PFSK-1 (cell line): Measurements from ENCODE around the gene PDE4B.

Experiments
- FOXP2 ChIP-seq: optimal IDR thresholded peaks from 2 replicates; pipeline ENCODE3; 2011; ENCODE audit warnings: borderline replicate concordance, control low read depth, inconsistent platforms; ENCODE audit not compliant: insufficient read depth; ENCODE audit errors: extremely low read length, extremely low read depth
- POLR2AphosphoS5 ChIP-seq: IDR thresholded peaks from 2 replicates; pipeline ENCODE4 v1.6.1; 2012; ENCODE audit warnings: low read depth, mild to moderate bottlenecking, control low read depth, low read length, moderate library complexity
- REST ChIP-seq, 2 experiments: IDR thresholded peaks; 2 replicates each; pipeline versions ENCODE4 v1.6.1 to v1.8.0; 2011 to 2012; ENCODE audit warnings: low read depth in 2 of 2, low read length in 2 of 2, control low read depth in 1 of 2, inconsistent platforms in 1 of 2, mild to moderate bottlenecking in 1 of 2, moderate library complexity in 1 of 2; ENCODE audit not compliant: insufficient read depth in 1 of 2
- SIN3A ChIP-seq: IDR thresholded peaks from 2 replicates; pipeline ENCODE4 v1.6.1; 2012; ENCODE audit warnings: mild to moderate bottlenecking, low read length, moderate library complexity, borderline replicate concordance; ENCODE audit not compliant: insufficient read depth
- TAF1 ChIP-seq: IDR thresholded peaks from 2 replicates; pipeline ENCODE4 v1.6.1; 2012; ENCODE audit warnings: low read length, control low read depth, borderline replicate concordance; ENCODE audit not compliant: insufficient read depth

Gene PDE4B

GRCh38 chr1:65963156-65963888 is 170.6 kb downstream of the PDE4B start:
- no peak for TF ChIP-seq TAF1
- no peak for TF ChIP-seq REST (IDR thresholded peaks at IDR 0.05; ENCODE audit: insufficient read depth in 1 of 2, low read depth in 2 of 2, low read length in 2 of 2)
- TF ChIP-seq FOXP2: no peak
- TF ChIP-seq SIN3A: no peak
- TF ChIP-seq POLR2AphosphoS5: no peak

- TF ChIP-seq REST (IDR thresholded peaks at IDR 0.05; ENCODE audit: insufficient read depth in 1 of 2, low read depth in 2 of 2, low read length in 2 of 2) (no peak), POLR2AphosphoS5 (no peak), SIN3A (no peak), TAF1 (no peak), FOXP2 (no peak)
Observed at GRCh38 chr1:65964123-65964522, 171.4 kb downstream of the PDE4B start.

GRCh38 chr1:65965112-65965996 is 172.7 kb downstream of the PDE4B start:
- TF ChIP-seq REST (IDR thresholded peaks at IDR 0.05; ENCODE audit: insufficient read depth in 1 of 2, low read depth in 2 of 2, low read length in 2 of 2): no peak
- no peak for TF ChIP-seq POLR2AphosphoS5
- no peak for TF ChIP-seq SIN3A
- TF ChIP-seq FOXP2: no peak
- TF ChIP-seq TAF1: no peak

- TF ChIP-seq POLR2AphosphoS5 (no peak), SIN3A (no peak), REST (IDR thresholded peaks at IDR 0.05; ENCODE audit: insufficient read depth in 1 of 2, low read depth in 2 of 2, low read length in 2 of 2) (no peak), FOXP2 (no peak), TAF1 (no peak)
Observed at GRCh38 chr1:65971547-65971946, 178.9 kb downstream of the PDE4B start.
